HG03575 (cell line): Measurements from ENCODE around the gene SGCE.

Experiments
- ATAC-seq: cut with Tn5 transposase; IDR thresholded peaks from one replicate; pipeline ENCODE4 v1.9.1; 2021; ENCODE audit not compliant: unreplicated experiment, insufficient number of reproducible peaks, low FRiP score; ENCODE audit errors: extremely low read depth

Gene SGCE

DNA sequence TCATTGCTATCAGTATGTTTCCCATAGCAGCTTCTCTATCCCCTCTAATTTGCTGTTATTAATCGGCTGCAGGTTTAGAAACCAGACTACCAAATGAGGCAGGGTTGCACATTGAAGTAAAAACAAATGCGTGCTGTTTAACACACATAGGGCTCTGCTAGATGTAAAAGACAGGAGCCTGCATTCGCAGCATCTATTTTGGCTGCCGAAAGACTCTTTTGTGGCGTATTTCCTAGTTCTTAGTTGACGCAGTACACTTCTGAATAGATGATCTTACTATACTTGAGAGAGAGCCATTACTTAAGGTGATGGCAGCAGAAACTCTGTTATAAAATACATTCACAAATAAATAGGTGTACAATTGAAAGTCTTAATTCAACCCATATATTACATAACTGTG is 21.4 kb downstream of the SGCE start:
- no peak for ATAC-seq

DNA sequence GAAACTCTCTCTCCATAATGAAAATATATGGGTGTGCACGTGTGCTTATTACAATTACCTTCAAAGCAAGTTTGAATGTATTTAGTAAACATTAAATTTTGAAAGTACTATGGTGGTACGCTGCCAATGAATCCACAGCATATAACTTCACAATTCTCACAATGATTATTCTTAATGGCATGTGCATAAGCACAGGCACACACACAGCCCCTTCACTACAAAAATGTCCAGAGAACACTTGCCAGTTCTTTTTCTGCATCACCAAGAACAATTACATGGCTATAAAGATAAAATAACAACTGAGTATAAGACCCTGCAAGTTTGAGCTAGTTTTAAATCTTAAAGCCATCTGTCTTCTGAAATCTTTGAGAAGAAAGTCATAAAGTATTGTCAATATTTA is 22.2 kb downstream of the SGCE start:
- no peak for ATAC-seq

DNA sequence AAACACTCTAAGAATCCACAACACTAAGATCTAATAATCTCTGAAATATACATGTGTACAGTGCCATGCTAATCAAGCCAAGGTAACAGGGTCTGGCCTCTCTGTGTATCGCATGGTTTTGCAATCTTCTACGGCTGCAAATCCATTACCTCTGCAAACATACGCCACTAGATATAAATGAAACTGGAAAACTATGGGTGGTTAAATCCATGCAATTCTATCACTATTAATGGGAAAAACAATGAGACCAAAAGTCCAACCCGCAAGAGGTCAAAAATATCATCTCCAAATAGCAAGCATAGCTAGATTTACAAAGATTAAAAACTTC is 23.0 kb downstream of the SGCE start:
- no peak for ATAC-seq

DNA sequence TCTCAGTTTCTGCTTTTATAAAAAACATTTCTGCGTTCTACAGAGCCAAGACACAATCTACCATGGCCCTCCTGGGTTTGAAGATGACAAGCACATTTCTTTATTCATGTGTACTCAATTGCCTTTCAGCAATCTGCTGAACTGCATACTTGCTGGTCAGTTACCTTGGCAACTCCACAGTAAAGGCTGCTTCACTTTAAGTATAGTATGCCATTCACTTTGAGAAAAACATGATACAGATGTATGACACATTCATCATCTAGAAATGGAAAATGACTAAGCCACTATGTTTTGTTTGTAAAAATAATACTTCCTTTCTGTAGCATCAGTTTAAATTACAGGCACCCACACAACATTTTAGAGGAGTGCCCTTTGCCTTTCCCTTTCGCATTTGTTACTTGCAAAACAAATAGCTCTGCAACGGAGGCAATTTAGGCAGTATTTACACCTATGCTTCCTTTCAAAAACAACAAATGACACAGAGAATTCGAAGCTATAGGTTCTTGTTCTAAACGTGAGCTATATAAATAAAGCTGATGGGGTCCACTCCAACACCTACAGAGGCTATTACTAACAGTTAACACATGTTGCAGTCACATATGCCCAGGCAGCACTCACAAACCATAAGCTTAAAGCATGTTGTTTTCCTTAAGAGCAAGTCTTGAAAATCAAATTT is 23.5 kb downstream of the SGCE start:
- peak; percentile 52 for ATAC-seq

DNA sequence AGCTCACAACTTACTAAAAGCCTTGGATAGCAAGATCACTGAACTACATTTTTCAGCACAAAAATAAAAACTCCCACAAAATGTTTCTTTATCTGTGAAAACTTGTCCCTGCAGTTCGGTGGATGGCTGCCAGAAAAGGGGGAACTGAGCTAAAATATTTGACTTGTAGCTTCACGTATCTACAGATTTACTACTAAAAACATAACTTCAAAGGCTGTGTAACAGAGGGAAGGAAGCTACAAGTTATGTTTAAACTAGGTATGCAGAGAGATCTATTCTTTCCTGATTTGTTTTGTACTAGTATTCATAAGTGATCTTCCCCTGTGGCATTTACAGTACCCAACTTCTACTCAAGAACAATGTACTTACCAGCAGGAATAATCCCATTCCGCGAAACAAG is 25.1 kb downstream of the SGCE start:
- ATAC-seq: no peak

DNA sequence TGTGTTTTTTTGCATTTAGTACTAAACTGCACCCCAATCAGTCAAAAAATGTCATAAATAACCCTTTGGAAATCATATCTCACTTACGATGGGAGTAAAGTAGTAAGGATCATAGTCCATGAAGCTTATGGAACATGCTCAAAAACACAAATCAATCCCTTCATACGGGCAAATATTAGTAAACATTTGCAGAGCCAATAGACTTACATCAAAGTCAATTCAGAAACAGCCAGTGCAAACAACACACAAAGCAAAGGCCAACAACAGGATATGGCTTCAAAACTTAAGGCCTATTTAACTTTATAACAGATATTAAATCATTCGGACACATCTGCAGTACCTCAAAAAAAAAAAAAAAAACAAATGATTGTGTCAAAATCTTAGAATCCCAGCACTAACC is 32.1 kb downstream of the SGCE start:
- no peak for ATAC-seq

DNA sequence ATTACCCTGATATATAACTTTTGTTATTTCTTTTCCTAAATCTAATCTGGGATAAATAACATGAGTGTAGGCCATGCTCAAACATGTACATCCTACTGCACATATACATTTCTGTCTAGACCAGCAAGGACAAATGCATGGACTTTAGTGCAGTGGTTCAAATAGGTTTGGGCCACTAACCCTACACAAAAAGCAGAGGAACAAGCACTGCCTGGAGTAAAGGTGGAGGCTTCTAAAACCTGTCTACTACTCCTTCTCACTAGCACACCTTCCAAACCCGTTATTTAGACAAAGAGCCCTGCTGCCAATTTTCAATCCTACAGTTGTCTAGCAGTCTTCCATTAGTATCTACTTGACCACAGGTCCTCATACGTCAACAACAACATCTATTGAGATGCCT is 34.8 kb downstream of the SGCE start:
- ATAC-seq: no peak

DNA sequence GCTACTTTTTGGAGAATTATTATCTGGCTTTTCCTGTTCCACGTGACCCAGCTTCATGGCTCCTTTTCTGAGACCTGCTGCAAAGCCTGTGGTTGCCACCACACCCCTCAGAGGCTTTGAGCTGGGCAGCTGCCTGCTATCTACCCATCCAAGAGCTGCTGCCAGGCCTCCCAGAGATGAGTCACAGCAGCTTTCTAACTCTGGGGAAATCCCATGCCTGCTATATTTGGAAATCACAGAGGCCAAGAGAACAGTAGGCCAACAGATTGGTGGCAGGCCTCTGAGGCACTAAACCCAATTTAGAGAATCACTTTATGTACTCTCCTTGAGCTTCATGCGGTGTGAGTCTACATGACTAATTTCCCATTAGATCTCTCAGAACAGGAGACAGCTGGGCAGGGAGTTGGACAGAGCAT is 35.2 kb downstream of the SGCE start:
- ATAC-seq: peak; percentile 95

DNA sequence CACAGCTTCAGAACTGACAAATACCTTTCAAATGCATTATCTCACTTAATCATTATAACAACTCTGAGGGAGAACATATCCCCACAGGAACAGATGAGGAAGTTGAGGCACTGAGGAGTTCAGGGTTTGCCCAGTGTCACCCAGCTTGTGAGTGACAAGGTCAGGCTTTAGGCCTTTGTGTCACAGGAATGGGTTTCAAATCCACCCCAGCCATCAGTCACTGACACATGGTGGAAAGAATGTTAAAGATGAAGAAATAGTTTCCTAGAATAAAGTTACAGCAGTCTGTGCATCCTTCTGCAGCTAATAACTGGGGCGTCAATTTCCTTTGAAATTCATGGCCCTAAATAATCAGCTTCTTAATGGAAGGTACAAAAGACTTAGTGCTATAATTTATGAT is 37.8 kb downstream of the SGCE start:
- no peak for ATAC-seq

DNA sequence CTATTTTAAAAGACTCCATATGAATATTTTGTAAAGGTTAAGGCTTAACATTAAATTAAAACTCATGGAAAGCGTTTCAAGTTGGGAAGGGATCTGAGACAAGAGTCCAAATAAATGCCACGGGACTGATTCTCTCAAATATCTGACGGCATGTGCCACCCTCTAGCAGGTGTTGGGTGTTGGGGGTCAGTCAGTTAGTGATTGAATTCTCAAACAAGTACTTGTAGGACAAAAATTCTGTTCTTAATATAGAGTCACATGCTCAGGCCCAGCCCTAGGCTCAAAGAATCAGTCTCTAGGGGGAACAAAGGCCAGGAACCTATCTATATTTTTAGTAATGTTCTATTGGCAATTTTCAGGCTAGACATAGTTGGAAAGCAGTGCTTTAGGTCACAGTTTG is 39.1 kb downstream of the SGCE start:
- ATAC-seq: no peak

DNA sequence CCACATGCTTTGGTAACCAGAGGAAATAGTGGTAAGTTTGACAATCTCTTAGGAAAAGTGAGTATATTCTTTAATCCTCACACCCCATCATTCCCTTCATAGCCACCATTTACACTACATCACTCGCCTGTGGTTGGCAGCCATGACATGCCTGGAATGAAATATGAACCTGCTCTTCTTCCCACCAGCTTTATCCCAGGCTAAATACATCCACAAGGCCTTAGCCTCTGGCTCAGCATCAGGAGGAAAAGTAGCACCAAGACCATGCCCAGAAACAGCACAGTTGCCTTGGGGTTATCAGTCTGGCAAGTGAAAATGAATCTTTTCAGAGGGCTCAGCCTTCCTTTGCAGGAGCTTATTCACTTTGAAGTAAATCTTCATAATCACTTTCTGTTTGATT is 40.3 kb downstream of the SGCE start:
- no peak for ATAC-seq

DNA sequence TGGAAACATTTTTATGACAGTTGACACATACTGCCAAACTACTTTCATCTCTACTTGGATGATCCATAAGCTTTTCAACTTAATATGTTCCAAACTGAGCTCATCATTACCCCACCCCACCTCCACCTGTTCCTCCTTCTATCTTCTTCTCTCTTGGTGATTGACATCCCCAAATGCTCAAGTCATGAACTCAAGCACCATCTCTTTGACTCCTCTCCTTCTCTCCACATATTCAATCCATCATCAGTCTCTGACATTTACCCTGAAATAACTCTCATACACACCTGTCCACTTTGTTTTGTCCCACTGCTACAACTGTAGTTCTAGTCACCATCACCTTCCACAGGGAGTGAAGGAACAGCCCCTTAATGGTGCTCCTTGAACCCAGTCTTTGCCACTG is 43.3 kb downstream of the SGCE start:
- ATAC-seq: no peak

DNA sequence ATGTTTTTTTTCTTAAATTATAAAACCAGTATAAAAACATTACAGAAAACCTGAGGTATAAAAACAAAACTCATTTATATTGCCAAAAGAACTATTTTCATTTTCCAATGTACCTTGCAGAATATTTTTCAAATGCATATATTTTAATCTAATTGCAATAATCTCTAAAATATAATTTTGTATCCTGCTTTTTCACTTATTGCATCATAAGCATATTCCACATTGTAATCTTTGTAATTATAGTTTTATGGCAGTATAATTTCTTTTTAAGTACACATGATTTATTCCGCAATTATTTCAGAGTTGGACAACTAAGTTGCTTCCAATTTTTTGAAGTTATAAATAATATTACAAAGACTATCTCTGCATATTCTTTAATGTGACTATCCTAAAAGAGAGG is 43.7 kb downstream of the SGCE start:
- ATAC-seq: no peak

DNA sequence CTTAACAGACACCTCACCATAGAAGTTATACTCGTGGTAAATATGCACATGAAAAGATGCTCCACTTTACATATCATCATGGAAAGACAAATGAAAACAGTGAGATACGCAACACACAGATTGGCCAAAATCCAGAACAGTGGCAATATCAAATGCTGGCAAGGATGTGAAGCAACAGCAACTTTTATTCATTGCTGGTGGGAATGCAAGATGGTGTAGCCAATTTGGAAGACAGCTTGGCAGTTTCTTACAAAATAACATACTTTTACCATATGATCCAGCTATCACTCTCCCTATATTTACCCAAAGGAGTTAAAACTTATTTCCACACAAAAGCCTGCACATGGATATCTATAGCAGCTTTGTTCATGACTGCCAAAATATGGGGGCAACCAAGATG is 46.4 kb downstream of the SGCE start:
- no peak for ATAC-seq

DNA sequence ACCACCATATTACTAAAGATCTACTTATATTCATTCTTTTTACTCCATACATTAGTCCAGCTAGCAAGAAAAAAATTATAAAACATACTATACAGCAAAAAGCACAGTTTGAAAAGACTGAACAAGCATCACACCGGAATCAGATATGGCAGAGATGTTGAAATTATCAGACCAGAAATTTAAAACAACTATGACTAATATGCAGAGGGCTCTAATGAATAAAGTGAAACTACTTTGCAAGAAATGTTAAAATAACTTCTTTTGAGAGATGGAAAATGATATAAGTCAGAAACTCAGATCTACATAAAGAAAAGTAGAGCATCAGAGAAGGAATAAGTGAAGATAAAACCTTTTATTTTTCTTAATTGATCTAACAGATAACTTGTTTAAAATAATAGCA is 50.9 kb downstream of the SGCE start:
- ATAC-seq: no peak

DNA sequence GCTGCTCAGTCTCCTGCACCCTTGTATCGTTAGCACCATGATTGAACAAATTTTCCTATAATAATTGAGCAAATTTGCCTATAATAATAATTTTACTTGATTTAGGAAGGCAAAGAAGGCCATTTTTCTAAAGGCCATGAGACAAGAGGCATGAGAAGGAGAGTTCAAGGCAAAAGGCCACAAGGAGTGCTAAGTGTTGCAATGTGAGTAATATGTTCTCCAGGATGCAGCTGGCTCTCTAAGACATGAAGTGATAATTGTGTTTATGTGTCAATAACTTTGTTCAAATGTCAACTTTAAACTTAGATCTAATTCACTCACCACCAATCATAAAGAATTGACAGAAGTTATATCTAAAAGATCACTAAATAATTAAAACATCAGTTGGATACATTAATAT is 53.8 kb downstream of the SGCE start:
- ATAC-seq: no peak

DNA sequence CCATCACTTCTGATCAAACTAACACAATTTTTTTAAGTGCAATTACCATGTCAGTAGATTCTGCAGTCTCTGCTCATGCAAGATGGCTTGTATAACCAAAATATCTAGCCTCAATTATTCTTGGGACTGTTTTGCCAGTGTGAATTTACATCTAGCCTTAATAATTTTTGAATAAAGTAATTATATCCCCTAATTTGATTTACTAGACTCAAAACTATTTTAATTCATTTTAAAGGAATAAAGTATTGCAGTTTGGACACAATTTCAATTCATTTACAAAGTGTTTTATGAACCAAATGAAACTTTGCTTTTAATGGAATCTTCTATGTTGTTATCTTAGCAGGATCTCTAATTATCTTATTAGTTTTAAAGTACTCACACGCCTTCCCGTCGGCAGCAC is 55.7 kb downstream of the SGCE start:
- ATAC-seq: no peak

DNA sequence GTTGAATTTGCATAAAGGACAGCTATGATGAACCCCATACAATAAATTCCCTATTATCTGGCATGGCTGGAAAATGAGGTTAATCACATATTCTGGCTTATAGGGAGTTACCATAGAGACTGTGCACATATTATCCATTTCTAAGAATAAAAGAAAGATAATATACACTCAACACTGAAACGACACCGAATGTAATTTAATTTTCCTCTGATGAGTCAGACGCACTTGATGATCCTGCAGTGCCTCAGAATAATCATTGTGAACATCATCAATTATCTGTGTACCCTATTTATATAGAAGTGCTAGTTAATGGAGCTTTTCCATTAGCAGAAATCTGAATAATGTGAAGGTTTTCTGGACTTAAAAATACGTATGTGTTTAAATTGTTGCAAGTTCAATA is 60.2 kb downstream of the SGCE start:
- ATAC-seq: no peak

DNA sequence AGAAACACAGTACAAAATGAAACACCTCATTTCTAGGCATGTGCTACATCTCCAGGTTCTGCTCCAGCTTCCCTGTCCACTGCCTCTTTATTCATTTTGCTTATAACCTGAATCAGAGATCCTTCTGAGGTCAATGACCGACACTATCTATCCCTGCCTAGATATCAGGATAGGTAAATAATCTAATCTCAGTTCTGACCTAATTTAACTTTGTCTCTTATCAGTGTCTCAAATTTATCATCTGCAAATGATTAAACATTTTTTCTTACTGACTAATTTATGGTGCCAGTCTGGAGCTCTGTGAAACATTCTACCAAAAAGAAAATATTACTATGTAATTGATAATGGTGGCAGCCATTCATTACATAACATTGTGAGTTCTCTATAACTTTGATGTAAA is 61.1 kb downstream of the SGCE start:
- no peak for ATAC-seq

DNA sequence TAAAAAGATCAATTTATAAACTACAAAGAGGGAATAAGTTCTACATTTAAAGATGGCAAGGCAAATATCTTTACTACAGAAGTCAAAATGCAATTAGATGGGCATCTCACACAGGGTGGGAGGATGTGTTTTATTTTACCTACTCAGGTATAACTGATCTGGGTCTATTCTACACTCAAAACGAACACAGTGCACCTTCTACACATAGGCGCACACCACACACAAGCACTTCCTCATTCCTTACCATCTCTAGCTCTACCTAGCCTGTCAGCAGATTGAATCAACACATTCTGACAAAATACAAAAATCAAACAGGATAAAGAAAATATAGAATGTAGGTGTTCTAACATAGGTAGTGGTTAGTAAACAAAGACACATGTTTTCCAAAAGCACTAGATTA is 64.8 kb downstream of the SGCE start:
- ATAC-seq: no peak

DNA sequence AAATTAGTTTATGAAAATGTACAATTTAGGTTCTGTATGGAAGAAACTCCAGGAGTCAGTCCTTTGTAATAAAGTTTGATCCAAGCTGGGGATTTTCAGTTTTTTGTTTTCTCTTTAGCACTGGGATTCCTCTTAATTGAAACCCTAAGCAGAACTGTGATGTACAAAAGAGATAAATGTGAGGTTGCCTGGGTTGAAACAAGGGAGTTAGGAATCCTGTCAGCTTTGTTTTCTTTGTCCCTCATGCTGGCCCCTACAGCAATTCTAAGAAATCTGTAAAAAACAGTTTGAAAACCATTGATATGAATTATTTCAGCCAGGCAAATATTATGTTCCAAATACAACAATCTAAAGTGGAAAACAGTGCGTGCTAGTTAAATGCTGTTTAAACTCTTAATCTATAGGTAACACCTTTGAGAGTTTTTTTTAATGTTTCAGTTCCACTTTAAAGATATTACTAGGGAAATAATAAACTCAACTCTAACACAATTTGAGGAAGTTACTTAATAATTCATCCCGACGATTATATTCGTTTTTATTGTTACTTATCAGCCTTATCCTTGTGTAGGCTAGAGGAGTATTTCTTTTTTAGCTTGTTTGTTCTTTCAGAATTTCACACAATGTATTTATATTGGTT is 65.3 kb downstream of the SGCE start:
- no peak for ATAC-seq
